GM23248 (cell line): ENCODE data around the gene VSIG2. TPM values are rescaled to one million over a fixed set of nuclear protein-coding genes. Genes with fewer than 3 reads are reported as not detected.

Source experiments
- DNase-seq: peaks from one replicate; pipeline ENCODE4 v3.0.0-alpha.2; 2015
- H2AFZ ChIP-seq: fragments of 200-600 bp; sonication (generic); 2 replicates; pipeline ENCODE4 v1.6.1; 2016; ENCODE audit warnings: antibody characterized with exemption
- H3F3A ChIP-seq: fragments of 200-600 bp; sonication (generic); 2 replicates; pipeline ENCODE4 v1.6.1; 2016; ENCODE audit warnings: mild to moderate bottlenecking, antibody characterized with exemption, mixed run types; ENCODE audit not compliant: insufficient read depth
- H3K27ac ChIP-seq: fragments of 200-600 bp; sonication (generic); 2 replicates; pipeline ENCODE4 v1.5.1; 2016; ENCODE audit warnings: mild to moderate bottlenecking
- H3K27me3 ChIP-seq: fragments of 200-600 bp; sonication (generic); replicated peaks from 2 replicates; pipeline ENCODE4 v1.6.1; 2016; ENCODE audit warnings: mild to moderate bottlenecking; ENCODE audit not compliant: insufficient read depth
- H3K36me3 ChIP-seq: fragments of 200-600 bp; sonication (generic); 2 replicates; pipeline ENCODE4 v1.6.1; 2016; ENCODE audit warnings: low read depth, mild to moderate bottlenecking
- H3K4me1 ChIP-seq: fragments of 200-600 bp; sonication (generic); 2 replicates; pipeline ENCODE4 v1.6.1; 2016; ENCODE audit warnings: mild to moderate bottlenecking; ENCODE audit not compliant: insufficient read depth
- H3K4me2 ChIP-seq: fragments of 200-600 bp; sonication (generic); one replicate; pipeline ENCODE4 v1.6.1; 2016; ENCODE audit warnings: mild to moderate bottlenecking; ENCODE audit not compliant: unreplicated experiment
- H3K4me3 ChIP-seq: fragments of 200-600 bp; sonication (generic); 2 replicates; pipeline ENCODE4 v1.5.1; 2016; ENCODE audit warnings: mild to moderate bottlenecking
- H3K79me2 ChIP-seq: fragments of 200-600 bp; sonication (generic); 2 replicates; pipeline ENCODE4 v1.6.1; 2016; ENCODE audit warnings: mild to moderate bottlenecking; ENCODE audit not compliant: insufficient read depth
- H3K9ac ChIP-seq: fragments of 200-600 bp; sonication (generic); 2 replicates; pipeline ENCODE4 v1.6.1; 2016; ENCODE audit warnings: mild to moderate bottlenecking
- H3K9me2 ChIP-seq: fragments of 200-600 bp; sonication (generic); 2 replicates; pipeline ENCODE4 v1.6.1; 2016; ENCODE audit warnings: mixed run types, mild to moderate bottlenecking, moderate library complexity; ENCODE audit not compliant: insufficient read depth
- H3K9me3 ChIP-seq: fragments of 200-600 bp; sonication (generic); one replicate; pipeline ENCODE4 v1.6.1; 2017; ENCODE audit warnings: low read depth
- H4K20me1 ChIP-seq: fragments of 200-600 bp; sonication (generic); 2 replicates; pipeline ENCODE4 v1.6.0; 2016; ENCODE audit not compliant: insufficient read depth
- EZH2 ChIP-seq: fragments of 200-600 bp; sonication (generic); IDR thresholded peaks from 2 replicates; pipeline ENCODE4 v1.6.1; 2018; ENCODE audit warnings: antibody characterized with exemption, mild to moderate bottlenecking; ENCODE audit not compliant: insufficient read depth, poor library complexity, severe bottlenecking
- EZH2phosphoT487 ChIP-seq: fragments of 200-600 bp; sonication (generic); IDR thresholded peaks from 2 replicates; pipeline ENCODE4 v1.6.1; 2018; ENCODE audit warnings: antibody characterized with exemption, moderate library complexity, mild to moderate bottlenecking, low read depth; ENCODE audit not compliant: insufficient read depth
- WGBS, 2 experiments: methylation state at CpG; one replicate each; pipeline ENCODE4 v1.1.6; 2015 to 2017; ENCODE audit warnings: low lambda C conversion rate in 2 of 2, low coverage in 1 of 2; ENCODE audit errors: missing lambda C conversion rate in 2 of 2; 5-methylcytosine and 5-hydroxymethylcytosine counted together
- in situ Hi-C: fragments of 300-500 bp; cut with MboI; formaldehyde crosslinking; loops from 2 replicates; pipeline ENCODE4 v1.15.0; 2020
- polyA plus RNA-seq: library from polyadenylated mRNA; unstranded; fragments of >200 nt; fragmentation: Nextera tagmentation; extraction: Ambion mirVana; gene quantifications from 2 replicates; pipeline ENCODE4 v1.2.1, GENCODE V29; 2016
- total RNA-seq: library from RNA; depleted of rRNA; stranded (reverse); fragments of >200 nt; shearing (Covaris generic); gene quantifications from 2 replicates; pipeline ENCODE4 v1.2.3, GENCODE V29; 2014

Gene VSIG2
- total and polyA plus RNA-seq, 2 experiments from 2014 or later: not detected

DNA sequence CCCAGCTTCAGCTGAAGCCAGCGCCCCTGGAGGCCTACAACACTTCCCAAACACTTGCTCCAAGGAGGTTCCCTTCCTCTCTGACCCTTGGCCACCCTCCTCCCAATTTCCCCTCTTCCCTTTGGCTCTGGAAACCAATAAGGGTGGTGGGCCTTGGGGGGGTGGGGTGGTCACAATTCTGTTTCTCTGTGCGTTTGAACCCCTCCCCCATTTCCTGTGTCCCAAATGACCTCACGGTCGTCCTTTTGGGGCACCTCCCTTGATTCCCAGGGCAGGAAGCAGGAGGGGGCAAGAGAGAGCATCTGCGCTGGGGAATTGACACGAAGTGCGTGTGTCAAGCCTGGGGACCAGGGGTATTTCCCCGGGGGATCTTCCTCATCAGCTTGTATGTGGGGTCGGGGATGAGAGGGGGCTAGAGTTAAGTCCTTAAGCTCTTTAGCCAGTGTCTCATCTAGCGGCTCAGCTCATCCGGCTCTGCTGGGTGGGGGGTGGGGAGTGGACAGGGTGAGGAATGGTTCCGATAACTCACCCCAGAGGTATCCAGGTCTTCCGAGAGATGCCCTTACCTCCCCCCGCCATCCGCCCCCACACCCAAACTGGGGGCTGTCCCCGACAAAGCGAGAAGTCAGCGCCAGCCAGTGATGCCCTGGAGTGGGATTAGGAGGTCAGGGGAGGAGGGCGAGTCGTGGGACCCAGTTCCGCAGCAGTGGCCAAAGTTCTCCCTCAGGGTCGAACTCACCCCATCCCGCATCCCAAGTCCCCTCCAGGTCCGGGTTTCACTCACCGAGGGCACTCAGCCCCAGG is 9.4 kb upstream of the VSIG2 start:
- Histone ChIP-seq H3K27me3 (peaks cover 55% of the 10 kb centered on the region), H3K9ac (no peak overlapping the region), H3K9me2 (no peaks in the 10 kb centered on the region), H3K36me3 (no peaks in the 10 kb centered on the region), H3K4me2 (peak overlapping the region; percentile 79), H3K4me3 (peak overlapping the region; percentile 68), H3K4me1 (peaks cover 7% of the 10 kb centered on the region; the same call in 1 of the 2 replicates), H2AFZ (no peak overlapping the region), H3K27ac (no peak overlapping the region), H3F3A (no peaks in the 10 kb centered on the region), H3K79me2 (no peaks in the 10 kb centered on the region), H3K9me3 (no peaks in the 10 kb centered on the region), H4K20me1 (0 out of 2 replicates have a peak, but pooled peaks cover 4% of the 10 kb centered on the region)
- in situ Hi-C loops: loop anchor here (10.0 kb wide), 1 partner anchor 87 kb away; the partner anchor contains the start of genes SIAE and SPA17
- DNase-seq: no peak
- 19 to 32% methylated on average over 18 to 25 of the region's 25 CpGs for WGBS, 2 experiments
- TF ChIP-seq EZH2: peak; percentile 2
- TF ChIP-seq EZH2phosphoT487: no peak

GRCh38 chr11:124760806-124761205 is 8.8 kb upstream of the VSIG2 start:
- TF ChIP-seq EZH2phosphoT487 (no peak), EZH2 (no peak)
- Histone ChIP-seq H3K4me1 (peaks cover 7% of the 10 kb centered on the region; the same call in 1 of the 2 replicates), H3K9me3 (no peaks in the 10 kb centered on the region), H2AFZ (no peak overlapping the region), H4K20me1 (0 out of 2 replicates have a peak, but pooled peaks cover 4% of the 10 kb centered on the region), H3K79me2 (no peaks in the 10 kb centered on the region), H3K27me3 (peaks cover 60% of the 10 kb centered on the region), H3K4me2 (no peak overlapping the region), H3K4me3 (no peak overlapping the region), H3K36me3 (no peaks in the 10 kb centered on the region), H3K9me2 (no peaks in the 10 kb centered on the region), H3K9ac (no peak overlapping the region), H3F3A (no peaks in the 10 kb centered on the region), H3K27ac (no peak overlapping the region)
- no peak for DNase-seq
- in situ Hi-C loops: loop anchor here (10.0 kb wide), 1 partner anchor 86 kb away; the partner anchor contains the start of genes SIAE and SPA17
- 81 to 93% methylated on average over 3 of the region's 3 CpGs for WGBS, 2 experiments

DNA sequence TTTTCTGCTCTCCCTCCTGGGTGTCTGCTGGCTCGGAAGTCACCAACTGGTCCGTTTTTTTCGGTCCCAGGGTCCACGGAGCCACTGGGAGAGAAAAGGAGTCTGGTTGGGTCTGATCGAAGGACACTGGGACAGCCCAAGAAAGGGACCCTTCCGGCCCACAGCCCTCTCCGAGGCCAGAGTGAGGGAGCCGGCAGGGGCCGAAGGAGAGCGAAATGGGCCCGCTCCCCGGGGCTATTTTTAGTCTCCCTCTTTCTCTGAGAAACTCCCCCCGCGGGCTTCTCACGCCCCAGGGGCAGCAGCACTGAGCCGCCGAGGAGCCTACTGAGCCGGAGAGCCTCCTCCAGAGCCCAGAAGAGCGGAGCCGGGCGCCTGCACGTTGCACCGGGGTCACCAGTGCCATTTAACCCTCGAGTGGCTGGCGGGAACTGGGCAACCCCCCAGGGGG is 8.2 kb upstream of the VSIG2 start:
- H3K4me1 ChIP-seq: peaks cover 7% of the 10 kb centered on the region; the same call in 1 of the 2 replicates
- 29% methylated on average over 25 of the region's 25 CpGs for WGBS, 2 experiments
- H3K4me2 ChIP-seq: no peak overlapping the region
- in situ Hi-C loops: loop anchor here (10.0 kb wide), 1 partner anchor 85 kb away; the partner anchor contains the start of genes SIAE and SPA17
- H3K36me3 ChIP-seq: no peaks in the 10 kb centered on the region
- DNase-seq: no peak
- no peak overlapping the region for H3K4me3 ChIP-seq
- H3K9me2 ChIP-seq: no peaks in the 10 kb centered on the region
- no peak overlapping the region for H3K9ac ChIP-seq
- H2AFZ ChIP-seq: no peak overlapping the region
- H3K27me3 ChIP-seq: peaks cover 60% of the 10 kb centered on the region
- TF ChIP-seq EZH2 (no peak), EZH2phosphoT487 (no peak)
- H3F3A ChIP-seq: no peaks in the 10 kb centered on the region
- no peaks in the 10 kb centered on the region for H3K9me3 ChIP-seq
- H3K27ac ChIP-seq: no peak overlapping the region
- H4K20me1 ChIP-seq: 0 out of 2 replicates have a peak, but pooled peaks cover under 1% of the 10 kb centered on the region
- H3K79me2 ChIP-seq: no peaks in the 10 kb centered on the region

- H3K79me2 ChIP-seq: no peaks in the 10 kb centered on the region
- no peaks in the 10 kb centered on the region for H3F3A ChIP-seq
- peak overlapping the region; percentile 65 for H3K4me2 ChIP-seq
- peaks cover 7% of the 10 kb centered on the region; the same call in 1 of the 2 replicates for H3K4me1 ChIP-seq
- WGBS, 2 experiments: 39 to 43% methylated on average over 38 to 52 of the region's 52 CpGs
- H3K9ac ChIP-seq: no peak overlapping the region
- no peaks in the 10 kb centered on the region for H3K9me2 ChIP-seq
- H3K9me3 ChIP-seq: no peaks in the 10 kb centered on the region
- peak overlapping the region; percentile 62 for H2AFZ ChIP-seq
- peak overlapping the region; percentile 50 for H3K4me3 ChIP-seq
- in situ Hi-C loops: loop anchor here (10.0 kb wide), 1 partner anchor 85 kb away; the partner anchor contains the start of genes SIAE and SPA17
- no peak for DNase-seq
- H3K36me3 ChIP-seq: no peaks in the 10 kb centered on the region
- H3K27me3 ChIP-seq: peaks cover 60% of the 10 kb centered on the region
- no peaks in the 10 kb centered on the region for H4K20me1 ChIP-seq
- H3K27ac ChIP-seq: no peak overlapping the region
- TF ChIP-seq EZH2: peak; percentile 3
- no peak for TF ChIP-seq EZH2phosphoT487
Observed at GRCh38 chr11:124759266-124760204, 7.5 kb upstream of the VSIG2 start.
